Measurements from ENCODE around the gene NEU2.

DNA sequence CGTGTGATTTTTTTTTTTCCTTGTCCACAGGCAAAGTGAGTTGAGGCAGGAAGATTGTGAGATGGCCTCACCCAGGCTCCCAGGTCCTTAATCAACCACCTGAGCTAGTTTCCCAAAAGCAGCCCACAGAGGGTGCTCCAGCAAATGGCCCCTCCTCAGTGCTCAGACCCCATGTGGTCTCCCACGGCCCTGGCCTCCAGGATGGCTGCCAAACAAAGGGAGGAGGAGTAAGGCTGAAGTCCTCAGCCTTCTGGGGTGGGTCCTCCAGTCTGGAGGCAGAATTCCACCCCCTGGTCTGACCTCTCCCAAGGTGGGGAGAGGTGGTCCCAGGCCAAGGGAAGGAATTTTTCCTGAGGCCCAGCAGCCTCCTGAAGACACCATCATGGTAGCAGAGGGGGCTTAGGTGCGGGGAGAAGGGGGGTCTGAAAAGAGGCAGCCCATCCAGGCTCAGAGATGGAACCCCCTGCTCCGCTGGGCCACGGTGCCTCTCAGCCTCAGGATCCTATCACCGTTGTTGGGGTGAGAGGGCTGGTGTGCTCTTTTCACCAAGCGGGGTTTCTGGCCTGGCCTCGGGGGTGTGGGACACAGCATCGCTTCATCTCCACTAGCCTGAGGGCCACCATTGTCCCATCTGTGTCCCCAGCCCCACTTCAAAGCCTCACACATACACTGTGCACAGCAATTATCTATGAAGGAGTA, 21.8 kb upstream of the NEU2 start:
- TF ChIP-seq, protein P1, sequence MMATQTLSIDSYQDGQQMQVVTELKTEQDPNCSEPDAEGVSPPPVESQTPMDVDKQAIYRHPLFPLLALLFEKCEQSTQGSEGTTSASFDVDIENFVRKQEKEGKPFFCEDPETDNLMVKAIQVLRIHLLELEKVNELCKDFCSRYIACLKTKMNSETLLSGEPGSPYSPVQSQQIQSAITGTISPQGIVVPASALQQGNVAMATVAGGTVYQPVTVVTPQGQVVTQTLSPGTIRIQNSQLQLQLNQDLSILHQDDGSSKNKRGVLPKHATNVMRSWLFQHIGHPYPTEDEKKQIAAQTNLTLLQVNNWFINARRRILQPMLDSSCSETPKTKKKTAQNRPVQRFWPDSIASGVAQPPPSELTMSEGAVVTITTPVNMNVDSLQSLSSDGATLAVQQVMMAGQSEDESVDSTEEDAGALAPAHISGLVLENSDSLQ (IDR thresholded peaks at IDR 0.05): no peak
- TF ChIP-seq SUZ12 (IDR thresholded peaks at IDR 0.05) (no peak), TARDBP (IDR thresholded peaks at IDR 0.05) (no peak), FOXK2 (IDR thresholded peaks at IDR 0.05) (no peak), NFRKB (IDR thresholded peaks at IDR 0.05) (no peak), LEF1 (IDR thresholded peaks at IDR 0.05; ENCODE audit: borderline replicate concordance) (no peak), BHLHE40 (IDR thresholded peaks at IDR 0.05; ENCODE audit: borderline replicate concordance) (no peak), SP1 (IDR thresholded peaks at IDR 0.05) (no peak), ZNF384 (IDR thresholded peaks at IDR 0.05) (no peak), ARNT (IDR thresholded peaks at IDR 0.05) (no peak), FOXM1 (IDR thresholded peaks at IDR 0.05; ENCODE audit: borderline replicate concordance) (no peak)

Measured in HEK293T (cell line).